ENCODE results near the gene TAS1R3. TPM values are rescaled to one million over a fixed set of nuclear protein-coding genes. Genes with fewer than 3 reads are reported as not detected.
"Not testable (repeated sequence)": the region's sequence is repeated elsewhere in the genome, so short reads cannot be mapped to it uniquely, and the experiment has no call there.

The TAS1R3 gene
- total and polyA plus RNA-seq, 4 donors, result 0.19 to 0.36 (median 0.33) TPM; not detected in 1

DNA sequence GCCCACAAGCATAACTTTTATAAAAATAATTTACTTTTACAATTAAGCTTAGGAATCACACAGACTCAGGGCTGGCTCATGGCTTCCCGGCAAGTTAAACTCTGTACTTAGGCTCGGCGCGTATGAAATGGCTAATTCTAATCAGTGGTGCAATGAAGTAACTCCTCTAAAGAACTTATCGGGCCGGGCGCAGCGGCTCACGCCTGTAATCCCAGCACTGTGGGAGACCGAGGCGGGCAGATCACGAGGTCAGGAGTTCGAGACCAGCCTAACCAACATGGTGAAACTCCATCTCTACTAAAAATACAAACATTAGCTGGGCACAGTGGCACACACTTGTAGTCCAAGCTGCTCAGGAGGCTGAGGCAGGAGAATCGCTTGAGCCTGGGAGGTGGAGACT, 39.0 kb downstream of the TAS1R3 start:
- H3K4me1 ChIP-seq (ENCODE audit: control insufficient read depth in 4 of 4, insufficient read depth in 4 of 4, low read length in 3 of 4), result peaks cover 7 to 27% (median 24%) of the 10 kb centered on the region in 4 donors
- not testable (repeated sequence) for H3K9me3 ChIP-seq (ENCODE audit: control insufficient read depth in 4 of 4, low read length in 3 of 4); H3K27me3 ChIP-seq (ENCODE audit: control insufficient read depth in 4 of 4, insufficient read depth in 4 of 4, low read length in 3 of 4); H3K9ac ChIP-seq (ENCODE audit: low read depth in 1 of 2, low read length in 2 of 2); H3K27ac ChIP-seq (ENCODE audit: low read depth in 1 of 2, low read length in 2 of 2); H3K4me3 ChIP-seq (ENCODE audit: low read depth in 1 of 3, low read length in 3 of 3); DNase-seq (ENCODE audit: low spot score); H3K36me3 ChIP-seq (ENCODE audit: control insufficient read depth in 4 of 4, insufficient read depth in 3 of 4, low read depth in 1 of 4, low read length in 3 of 4)
- WGBS, result 93% methylated on average over 14 of the region's 14 CpGs

DNA sequence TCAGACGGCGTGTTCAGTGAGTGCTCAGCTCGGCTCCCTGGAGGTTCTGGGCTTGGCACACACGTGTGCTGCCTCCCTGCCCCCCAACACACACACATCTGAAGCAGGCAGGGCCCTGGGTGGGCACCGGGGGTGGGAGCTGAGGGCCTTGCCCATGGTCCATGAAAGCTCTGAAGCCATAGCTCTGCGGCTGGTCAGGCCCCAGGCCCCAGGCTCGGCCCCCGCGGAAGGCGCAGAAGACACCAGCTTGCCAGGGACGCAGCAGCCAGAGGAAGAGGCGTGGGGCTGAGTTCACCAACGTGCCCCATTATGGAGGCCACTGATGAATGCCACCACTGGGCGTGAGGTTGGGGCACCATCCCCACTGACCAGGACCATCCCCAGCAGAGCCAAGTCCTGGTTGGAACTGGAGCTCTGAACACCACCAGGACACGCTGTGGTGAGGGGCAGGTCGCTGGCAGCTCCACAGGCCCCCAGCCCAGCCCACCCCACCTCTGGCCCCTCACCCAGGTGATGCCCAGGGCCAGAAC, 39.8 kb downstream of the TAS1R3 start:
- Histone ChIP-seq H3K9ac (ENCODE audit: low read depth in 1 of 2, low read length in 2 of 2) (no peak overlapping the region), H3K36me3 (ENCODE audit: control insufficient read depth in 4 of 4, insufficient read depth in 3 of 4, low read depth in 1 of 4, low read length in 3 of 4) (peaks cover 0 to 3% (median 0%) of the 10 kb centered on the region in 4 donors), H3K4me3 (ENCODE audit: low read depth in 1 of 3, low read length in 3 of 3) (no peak overlapping the region), H3K4me1 (ENCODE audit: control insufficient read depth in 4 of 4, insufficient read depth in 4 of 4, low read length in 3 of 4) (peaks cover 7 to 27% (median 24%) of the 10 kb centered on the region in 4 donors), H3K27me3 (ENCODE audit: control insufficient read depth in 4 of 4, insufficient read depth in 4 of 4, low read length in 3 of 4) (no peaks in the 10 kb centered on the region), H3K9me3 (ENCODE audit: control insufficient read depth in 4 of 4, low read length in 3 of 4) (no peaks in the 10 kb centered on the region), H3K27ac (ENCODE audit: low read depth in 1 of 2, low read length in 2 of 2) (no peak overlapping the region)
- DNase-seq (ENCODE audit: low spot score), result no peak
- WGBS, result 84% methylated on average over 16 of the region's 16 CpGs
- TF ChIP-seq GABPA (IDR thresholded peaks at IDR 0.05 in 1 of 2, conservative IDR thresholded peaks at IDR 0.05 in 1 of 2) (no peak), JUND (IDR thresholded peaks at IDR 0.05) (no peak), YY1 (IDR thresholded peaks at IDR 0.05) (no peak), HNF4A (conservative IDR thresholded peaks at IDR 0.05) (no peak), HNF4G (IDR thresholded peaks at IDR 0.05) (no peak)

DNA sequence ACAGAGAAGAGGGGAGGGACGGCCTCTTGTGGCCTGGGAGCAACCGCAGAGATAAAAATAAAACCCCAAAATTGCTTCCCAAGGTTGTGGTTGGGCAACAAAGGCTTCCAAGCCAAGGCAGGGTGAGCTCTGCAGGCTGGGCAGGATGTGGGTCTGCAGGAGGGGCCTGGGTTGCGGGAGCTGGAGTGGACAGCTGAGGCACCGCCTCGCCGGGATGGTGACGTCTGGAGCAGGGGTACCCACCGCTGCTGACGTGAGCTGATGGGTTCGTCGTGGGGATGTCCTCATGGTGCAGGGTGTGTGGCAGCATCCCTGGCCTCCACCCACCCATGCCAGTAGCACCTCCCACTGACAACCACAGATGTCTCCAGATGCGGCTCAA, 40.3 kb downstream of the TAS1R3 start:
- 63% methylated on average over 12 of the region's 12 CpGs for WGBS
- DNase-seq (ENCODE audit: low spot score), result no peak
- Histone ChIP-seq H3K4me3 (ENCODE audit: low read depth in 1 of 3, low read length in 3 of 3) (no peak overlapping the region), H3K9me3 (ENCODE audit: control insufficient read depth in 4 of 4, low read length in 3 of 4) (no peaks in the 10 kb centered on the region), H3K36me3 (ENCODE audit: control insufficient read depth in 4 of 4, insufficient read depth in 3 of 4, low read depth in 1 of 4, low read length in 3 of 4) (peaks cover 0 to 3% (median 0%) of the 10 kb centered on the region in 4 donors), H3K27me3 (ENCODE audit: control insufficient read depth in 4 of 4, insufficient read depth in 4 of 4, low read length in 3 of 4) (no peaks in the 10 kb centered on the region), H3K9ac (ENCODE audit: low read depth in 1 of 2, low read length in 2 of 2) (no peak overlapping the region), H3K27ac (ENCODE audit: low read depth in 1 of 2, low read length in 2 of 2) (no peak overlapping the region), H3K4me1 (ENCODE audit: control insufficient read depth in 4 of 4, insufficient read depth in 4 of 4, low read length in 3 of 4) (peaks cover 7 to 33% (median 28%) of the 10 kb centered on the region in 4 donors)
- TF ChIP-seq, protein P1, sequence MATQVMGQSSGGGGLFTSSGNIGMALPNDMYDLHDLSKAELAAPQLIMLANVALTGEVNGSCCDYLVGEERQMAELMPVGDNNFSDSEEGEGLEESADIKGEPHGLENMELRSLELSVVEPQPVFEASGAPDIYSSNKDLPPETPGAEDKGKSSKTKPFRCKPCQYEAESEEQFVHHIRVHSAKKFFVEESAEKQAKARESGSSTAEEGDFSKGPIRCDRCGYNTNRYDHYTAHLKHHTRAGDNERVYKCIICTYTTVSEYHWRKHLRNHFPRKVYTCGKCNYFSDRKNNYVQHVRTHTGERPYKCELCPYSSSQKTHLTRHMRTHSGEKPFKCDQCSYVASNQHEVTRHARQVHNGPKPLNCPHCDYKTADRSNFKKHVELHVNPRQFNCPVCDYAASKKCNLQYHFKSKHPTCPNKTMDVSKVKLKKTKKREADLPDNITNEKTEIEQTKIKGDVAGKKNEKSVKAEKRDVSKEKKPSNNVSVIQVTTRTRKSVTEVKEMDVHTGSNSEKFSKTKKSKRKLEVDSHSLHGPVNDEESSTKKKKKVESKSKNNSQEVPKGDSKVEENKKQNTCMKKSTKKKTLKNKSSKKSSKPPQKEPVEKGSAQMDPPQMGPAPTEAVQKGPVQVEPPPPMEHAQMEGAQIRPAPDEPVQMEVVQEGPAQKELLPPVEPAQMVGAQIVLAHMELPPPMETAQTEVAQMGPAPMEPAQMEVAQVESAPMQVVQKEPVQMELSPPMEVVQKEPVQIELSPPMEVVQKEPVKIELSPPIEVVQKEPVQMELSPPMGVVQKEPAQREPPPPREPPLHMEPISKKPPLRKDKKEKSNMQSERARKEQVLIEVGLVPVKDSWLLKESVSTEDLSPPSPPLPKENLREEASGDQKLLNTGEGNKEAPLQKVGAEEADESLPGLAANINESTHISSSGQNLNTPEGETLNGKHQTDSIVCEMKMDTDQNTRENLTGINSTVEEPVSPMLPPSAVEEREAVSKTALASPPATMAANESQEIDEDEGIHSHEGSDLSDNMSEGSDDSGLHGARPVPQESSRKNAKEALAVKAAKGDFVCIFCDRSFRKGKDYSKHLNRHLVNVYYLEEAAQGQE (IDR thresholded peaks at IDR 0.05), result no peak
- TF ChIP-seq NR2F2 (IDR thresholded peaks at IDR 0.05), result no peak
- TF ChIP-seq YY1 (IDR thresholded peaks at IDR 0.05), result no peak

Data from liver (tissue), 9 donors.